Sigmoid colon (tissue), 4 donors: ENCODE results near the gene XYLT1.

ENCODE experiments used
- CTCF ChIP-seq, 4 experiments: fragments of 450-650 bp in 3 of 4; fragments of 200-600 bp in 1 of 4; IDR thresholded peaks; one replicate each; pipeline ENCODE4 v1.5.1; 2016 to 2019; ENCODE audit warnings: antibody characterized with exemption in 4 of 4, mild to moderate bottlenecking in 3 of 4, moderate library complexity in 2 of 4
- EP300 ChIP-seq, 4 donors: sonication (generic); formaldehyde crosslinking; IDR thresholded peaks; one replicate each; pipeline ENCODE4 v1.6.1; 2017; ENCODE audit warnings: antibody characterized with exemption in 4 of 4
- POLR2A ChIP-seq, 2 donors: fragments of 450-650 bp; IDR thresholded peaks; one replicate each; pipeline ENCODE4 v1.6.1; 2016; ENCODE audit warnings: antibody characterized with exemption in 2 of 2, mild to moderate bottlenecking in 2 of 2, moderate library complexity in 2 of 2

GRCh38 chr16:17367923-17368322 lies 102.8 kb downstream of the XYLT1 start:
- TF ChIP-seq CTCF (IDR thresholded peaks at IDR 0.05) (peak in 2 of 4 experiments; percentile 14 to 25), POLR2A (IDR thresholded peaks at IDR 0.05) (no peak), EP300 (IDR thresholded peaks at IDR 0.05) (no peak)
